ENCODE measurements around the gene IFITM2.
"Not testable (repeated sequence)": the region's sequence is repeated elsewhere in the genome, so short reads cannot be mapped to it uniquely, and the experiment has no call there.

Gene IFITM2

DNA sequence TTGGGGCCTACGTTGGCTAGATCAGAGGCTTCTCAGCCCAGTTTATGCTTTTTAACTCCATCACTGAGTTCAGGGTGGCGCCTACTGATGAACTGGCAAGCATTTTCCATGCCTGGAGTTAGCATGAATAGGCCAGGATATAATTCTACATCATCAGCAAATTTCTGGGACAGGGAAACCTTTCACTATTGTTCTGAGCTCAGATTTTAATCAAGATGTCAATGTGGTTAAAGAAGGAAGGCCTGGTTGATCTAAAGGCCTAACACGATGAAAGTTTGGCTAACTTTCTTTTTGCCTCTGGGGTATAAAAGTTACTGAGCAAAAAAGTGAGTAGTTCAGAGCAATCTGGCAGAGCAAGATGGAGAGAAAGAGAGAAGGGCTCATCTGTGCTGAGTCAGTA, 34.7 kb downstream of the IFITM2 start:
- no peak for DNase-seq (ENCODE audit: low spot score)

DNA sequence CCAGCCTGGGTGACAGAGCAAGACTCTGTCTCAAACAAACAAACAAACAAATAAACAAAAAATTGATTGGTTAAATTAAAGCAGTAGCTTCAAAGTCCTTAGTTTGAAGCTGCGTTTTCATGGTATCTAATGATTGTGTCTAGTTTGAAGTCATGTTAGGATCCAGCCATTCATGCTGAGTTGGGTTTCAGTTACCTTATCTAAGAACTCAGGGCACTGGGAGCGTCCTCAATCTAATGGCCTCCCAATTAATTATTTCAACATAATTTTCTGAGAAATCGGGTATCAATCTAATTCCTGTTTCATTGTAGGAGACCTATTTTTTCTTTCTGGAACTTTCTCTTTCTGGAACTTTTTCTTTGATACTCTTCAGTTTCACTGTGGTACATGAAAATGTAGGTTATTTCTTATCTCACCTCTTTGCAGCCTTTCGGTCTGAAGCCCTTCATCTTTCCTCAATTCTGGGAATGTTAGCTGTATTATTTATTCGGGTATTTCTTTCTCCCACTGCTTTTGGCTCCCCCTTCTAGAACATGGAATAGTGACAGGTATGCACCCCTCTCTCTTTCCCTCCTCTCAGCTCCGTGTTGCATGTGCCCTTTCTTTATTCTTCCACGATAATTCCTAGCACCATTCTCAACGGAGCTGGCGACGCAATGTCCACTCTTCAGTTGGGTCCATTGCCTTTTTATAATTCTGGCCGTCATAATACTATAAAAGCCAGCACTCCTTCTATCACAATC, 37.4 kb downstream of the IFITM2 start:
- DNase-seq (ENCODE audit: low spot score), result no peak

DNA sequence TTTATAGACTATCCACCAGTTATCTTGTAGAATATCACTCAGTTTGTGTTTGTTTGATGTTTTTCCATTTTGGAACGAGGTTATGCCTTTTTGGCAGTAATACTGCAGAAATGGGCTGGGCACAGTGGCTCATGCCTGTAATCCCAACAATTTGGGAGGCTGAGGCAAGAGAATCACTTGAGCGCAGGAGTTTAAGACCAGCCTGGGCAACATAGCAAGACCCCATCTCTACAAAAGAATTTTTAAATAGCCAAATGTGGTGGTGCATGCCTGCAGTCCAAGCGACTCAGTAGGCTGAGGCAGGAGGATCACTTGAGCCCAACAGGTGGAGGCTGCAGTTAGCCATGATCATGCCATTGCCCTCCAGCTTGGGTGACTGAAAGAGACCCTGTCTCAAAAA, 38.9 kb downstream of the IFITM2 start:
- no peak for DNase-seq (ENCODE audit: low spot score)

DNA sequence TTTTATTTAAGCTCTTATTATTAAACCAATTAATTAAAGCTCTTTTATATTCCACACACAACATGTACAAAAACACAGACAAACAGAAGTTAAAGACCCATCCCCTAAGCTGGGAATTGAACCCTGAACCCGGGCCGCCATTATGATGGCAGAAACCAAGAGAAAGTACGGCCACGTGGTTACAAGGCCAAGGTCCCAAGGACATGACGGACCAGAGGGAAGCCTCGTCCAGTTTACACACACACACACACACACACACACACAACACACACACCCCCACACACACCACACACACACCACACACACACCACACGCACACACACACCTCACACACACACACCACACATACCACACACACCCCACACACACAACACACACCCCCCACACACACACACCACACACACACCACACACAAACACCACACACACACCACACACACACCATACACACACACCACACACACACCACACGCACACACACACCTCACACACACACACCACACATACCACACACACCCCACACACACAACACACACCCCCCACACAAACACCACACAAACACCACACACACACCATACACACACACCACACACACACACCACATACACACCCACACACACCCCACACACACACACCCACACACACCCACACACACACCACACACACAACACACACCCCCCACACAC, 41.8 kb downstream of the IFITM2 start:
- not testable (repeated sequence) for DNase-seq (ENCODE audit: low spot score)

DNA sequence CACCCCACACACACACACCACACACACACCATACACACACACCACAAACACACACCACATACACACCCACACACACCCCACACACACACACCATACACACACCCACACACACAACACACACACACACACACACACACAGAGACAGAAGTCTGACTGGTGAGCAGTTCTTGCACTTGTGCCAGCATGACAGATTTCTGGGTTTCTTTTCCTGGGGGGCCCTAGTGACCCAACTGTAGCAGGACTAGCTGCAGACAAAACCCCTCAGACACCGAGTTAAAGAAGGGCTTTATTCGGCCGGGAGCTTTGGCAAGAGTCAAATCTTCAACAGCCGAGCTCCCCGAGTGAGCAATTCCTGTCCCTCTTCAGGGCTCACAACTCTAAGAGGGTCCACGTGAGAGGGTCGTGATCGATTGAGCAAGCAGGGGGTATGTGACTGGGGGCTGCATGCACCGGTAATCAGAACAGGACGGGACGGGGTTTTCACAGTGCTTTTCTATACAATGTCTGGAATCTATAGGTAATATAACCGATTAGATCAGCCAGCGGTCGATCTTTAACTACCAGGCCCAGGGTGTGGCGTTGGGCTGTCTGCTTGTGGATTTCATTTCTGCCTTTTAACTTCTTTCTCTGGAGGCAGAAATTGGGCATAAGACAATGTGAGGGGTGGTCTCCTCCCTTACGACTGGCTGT, 42.6 kb downstream of the IFITM2 start:
- DNase-seq (ENCODE audit: low spot score), result not testable (repeated sequence)

DNA sequence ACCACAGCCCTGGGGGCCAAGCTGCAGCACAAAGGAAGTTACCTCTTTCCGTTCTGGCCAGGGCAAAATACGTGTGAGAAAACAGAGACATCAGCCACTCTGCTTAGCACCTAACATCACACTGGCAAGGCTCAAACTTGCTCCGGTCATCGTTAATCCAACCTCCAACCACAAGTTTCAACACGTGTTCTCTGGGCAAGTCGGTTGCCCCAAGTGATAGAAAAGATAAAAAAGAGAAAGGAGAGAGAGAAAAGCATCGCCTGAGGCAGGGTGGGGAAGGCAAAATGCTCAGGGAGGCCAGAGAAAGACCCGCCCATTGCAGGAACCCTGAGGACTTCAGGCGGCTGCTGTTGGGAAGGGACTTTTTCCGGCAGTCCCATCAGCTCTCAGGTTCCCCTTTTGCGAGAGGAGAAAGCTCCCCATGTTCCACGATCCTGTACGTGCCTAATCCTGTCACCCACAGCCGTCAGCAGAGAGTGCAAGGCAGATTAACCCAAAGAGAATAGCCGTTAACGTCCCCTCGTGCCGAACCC, 43.2 kb downstream of the IFITM2 start:
- no peak for DNase-seq (ENCODE audit: low spot score)

DNA sequence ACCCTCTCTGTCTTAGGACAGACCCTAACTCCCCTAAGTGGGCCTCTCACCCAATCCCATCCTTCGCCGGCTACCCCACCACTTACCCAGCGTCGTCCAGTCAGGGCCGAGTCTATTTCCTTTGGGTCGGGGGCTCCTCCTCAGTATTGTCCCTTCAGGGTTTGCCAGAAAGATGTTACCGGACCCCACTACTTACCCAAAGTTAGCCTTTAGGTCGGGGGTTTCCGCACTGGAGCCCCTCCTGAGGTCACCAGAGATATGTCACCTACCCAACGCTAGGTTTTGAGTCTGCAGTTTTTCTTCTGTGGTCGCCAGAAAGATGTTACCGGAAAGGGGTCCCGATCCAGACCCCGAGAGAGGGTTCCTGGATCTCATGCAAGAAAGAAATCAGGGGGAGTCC, 43.8 kb downstream of the IFITM2 start:
- no peak for DNase-seq (ENCODE audit: low spot score)

DNA sequence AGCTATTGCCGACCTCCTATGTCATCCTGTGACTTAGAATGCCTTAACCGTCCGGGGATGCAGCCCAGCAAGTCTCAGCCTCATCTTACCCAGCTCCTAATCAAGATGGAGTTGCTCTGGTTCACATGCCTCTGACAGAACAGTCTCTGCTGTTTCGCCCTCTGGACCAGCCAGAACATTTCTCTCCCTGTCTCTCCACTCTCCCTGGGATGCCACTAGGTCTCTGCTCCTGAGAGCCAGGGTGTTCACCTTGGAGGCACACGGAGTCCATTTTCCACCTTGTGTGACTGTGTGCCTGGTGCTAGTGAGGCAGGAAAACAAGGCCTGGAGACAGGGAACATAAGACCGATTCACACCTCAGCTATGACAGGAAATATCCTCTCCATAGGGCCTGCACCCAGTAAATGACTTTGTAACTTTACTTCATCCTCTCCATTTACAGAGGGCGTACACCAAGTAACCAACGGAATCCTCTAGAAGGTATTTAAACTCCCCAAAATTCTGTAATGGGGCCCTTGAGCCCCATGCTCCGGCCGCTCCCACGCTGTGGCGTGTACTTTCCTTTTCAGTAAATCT, 44.9 kb downstream of the IFITM2 start:
- DNase-seq (ENCODE audit: low spot score), result no peak

DNA sequence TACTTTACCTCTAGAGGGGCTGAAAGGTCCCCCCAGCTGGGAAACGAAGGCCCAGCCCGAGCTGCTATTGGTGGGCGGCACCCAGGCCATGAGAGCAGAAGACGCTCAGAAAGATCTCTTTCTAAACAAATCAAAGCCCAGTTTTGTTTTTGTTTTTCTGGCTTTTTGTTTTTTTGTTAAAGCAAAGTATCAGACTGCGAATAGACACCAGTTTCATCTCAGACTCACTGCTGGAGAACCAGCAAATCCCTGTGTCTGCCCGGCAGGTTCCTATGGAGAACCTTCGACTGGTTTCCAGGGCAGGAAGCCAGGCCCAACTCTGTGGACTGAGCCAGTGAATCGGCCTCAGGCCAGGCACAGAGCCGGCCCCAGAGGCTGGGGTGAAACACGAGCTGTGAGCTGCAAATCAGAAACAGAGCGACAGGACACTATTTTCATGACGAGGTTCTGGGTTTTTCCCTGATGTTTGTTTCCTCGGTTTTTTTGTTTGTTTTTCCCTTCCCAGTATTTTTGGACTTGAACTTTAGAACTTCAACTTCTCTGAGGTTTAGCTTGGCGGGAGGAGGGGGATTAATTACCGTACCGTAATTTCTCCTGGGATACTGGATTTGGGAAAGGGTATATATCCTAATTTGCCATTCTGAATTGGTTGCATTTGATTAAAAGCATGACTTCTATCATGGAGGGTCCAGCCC, 45.7 kb downstream of the IFITM2 start:
- DNase-seq (ENCODE audit: low spot score), result peak; percentile 42

DNA sequence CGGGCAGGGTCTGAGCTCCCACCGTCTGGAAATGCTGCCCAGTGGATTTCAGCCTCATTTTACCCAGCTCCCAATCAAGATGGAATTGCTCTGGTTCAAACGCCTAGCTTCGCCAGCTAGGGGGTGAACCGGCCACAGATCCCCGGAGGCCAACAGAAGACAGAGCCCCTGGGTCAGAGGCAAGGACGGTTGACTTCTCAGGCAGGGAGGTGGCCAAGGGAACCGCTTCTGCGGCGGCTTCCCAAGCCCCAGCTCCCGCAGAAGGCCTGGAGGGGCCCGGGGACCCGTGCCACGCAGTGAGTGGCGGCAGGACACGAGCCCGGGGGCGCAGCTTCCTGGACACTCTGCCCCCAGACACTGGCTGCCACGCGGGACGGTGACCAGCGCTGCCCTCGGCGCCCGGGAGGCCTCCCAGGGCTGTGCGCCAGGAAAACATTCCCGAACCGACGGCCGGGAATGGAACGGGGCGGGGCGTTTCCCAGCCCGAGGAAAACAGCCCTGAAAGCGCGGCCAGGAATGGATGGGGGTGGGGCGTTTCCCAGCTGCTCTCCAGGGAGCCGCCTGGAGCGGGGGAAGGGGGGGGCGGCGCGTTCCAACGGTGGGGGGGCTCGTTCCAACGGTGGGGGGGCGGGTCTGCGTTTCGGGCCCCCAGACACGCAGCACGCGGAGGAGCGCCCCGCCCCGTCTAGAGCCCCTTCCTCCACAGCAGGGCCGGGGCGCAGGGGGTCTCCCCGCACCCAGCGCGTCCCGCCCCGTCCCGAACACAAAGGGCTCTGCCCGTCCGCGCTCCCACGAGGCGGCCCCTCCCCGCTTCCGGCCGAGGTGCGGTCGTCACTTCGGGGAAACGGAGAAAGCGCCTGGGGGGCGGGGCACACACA, 48.2 kb downstream of the IFITM2 start:
- peak; percentile 44 for DNase-seq (ENCODE audit: low spot score)

DNA sequence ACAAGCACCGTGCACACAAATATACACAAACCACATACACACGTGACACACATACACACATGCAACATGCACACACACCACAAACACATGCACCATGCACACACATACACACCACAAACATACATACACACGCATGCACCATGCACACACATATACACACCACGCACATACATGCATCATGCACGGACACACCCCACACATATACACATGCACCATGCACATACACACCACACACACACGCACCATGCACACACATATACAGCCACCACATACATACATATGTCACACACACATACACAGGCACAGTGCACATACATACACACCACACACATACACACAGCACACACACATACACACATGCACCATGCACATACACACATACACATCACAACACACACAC, 49.0 kb downstream of the IFITM2 start:
- DNase-seq (ENCODE audit: low spot score), result no peak

DNA sequence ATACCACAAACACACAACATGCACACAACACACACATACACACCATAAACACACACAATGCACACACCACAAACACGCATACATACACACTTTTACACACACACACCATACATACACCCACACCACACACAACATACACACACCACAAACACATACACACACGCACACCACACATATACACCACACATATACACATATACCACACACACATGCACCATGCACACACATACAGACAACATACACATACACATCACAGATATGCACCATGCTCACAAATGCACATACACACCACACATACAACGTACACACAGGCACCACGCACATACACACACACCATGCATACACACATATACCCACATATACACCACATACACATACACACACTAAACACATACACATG, 50.0 kb downstream of the IFITM2 start:
- DNase-seq (ENCODE audit: low spot score), result no peak

DNA sequence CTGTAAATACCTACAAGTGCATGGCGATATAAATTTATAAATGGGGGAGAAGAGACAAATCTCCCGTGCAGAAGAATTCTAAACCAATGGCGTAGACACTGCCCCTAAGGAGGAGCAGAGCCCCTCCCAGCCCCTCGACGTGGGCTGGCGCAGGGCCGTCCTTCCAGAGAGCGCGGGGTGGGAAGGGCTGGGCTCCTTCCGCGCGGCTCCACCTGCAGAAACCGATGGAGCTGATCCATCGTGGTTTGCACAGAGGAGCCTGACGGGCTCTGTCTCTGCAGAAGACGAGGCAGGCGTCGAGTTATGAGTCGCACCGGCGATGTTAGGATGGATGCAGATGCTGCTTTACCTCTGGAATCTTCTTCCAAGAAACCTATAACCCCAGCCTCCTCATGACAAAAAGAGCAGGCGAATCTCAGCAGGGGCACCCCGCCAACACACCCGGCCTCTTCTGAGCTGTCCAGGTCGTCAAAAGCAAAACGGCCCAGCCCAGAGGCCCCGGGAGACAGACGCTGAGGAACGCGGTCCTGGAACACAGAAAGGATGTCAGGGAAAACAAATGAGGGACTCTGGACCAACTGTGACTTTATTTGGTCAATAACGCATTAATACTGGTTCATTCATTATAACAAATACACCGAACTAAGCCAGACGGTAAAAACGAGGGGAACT, 50.6 kb downstream of the IFITM2 start:
- no peak for DNase-seq (ENCODE audit: low spot score)

Data from cerebellar cortex (tissue), 1 donor.